ENCODE results near the gene PAXX.

Gene PAXX

DNA sequence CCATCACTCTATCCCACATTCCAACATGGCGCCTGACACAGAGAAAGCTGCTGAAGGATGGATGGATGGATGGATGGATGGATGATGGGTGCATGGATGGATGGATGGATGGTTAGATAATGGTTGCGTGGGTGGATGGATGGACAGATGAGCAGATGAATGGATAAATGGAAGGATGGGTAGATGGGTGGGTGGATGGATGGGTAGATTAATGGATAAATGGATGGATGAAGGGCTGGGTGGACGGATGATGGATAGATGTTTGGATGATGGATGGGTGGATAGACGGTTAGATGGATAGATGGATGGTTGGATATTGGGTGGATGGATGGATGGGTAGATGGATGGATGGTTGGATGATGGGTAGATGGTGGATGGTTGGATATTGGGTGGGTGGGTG is 35.6 kb upstream of the PAXX start:
- Histone ChIP-seq H3K4me3 (no peak overlapping the region), H3K9me3 (replicated peaks in 1 of 11) (peaks cover 0 to 4% (median 0%) of the 10 kb centered on the region in 11 experiments; a peak in 1 of 22 replicates), H3K4me2 (no peak overlapping the region), H3K27ac (no peak overlapping the region), H3K9ac (no peak overlapping the region), H3K27me3 (no peaks in the 10 kb centered on the region), H3K4me1 (peaks cover 0 to 10% (median 5%) of the 10 kb centered on the region in 10 experiments; a peak in 8 of 20 replicates), H4K20me1 (no peaks in the 10 kb centered on the region; a peak in 1 of 22 replicates), H3K36me3 (no peaks in the 10 kb centered on the region)
- TF ChIP-seq Cebpa-rat (IDR thresholded peaks at IDR 0.05): no peak

DNA sequence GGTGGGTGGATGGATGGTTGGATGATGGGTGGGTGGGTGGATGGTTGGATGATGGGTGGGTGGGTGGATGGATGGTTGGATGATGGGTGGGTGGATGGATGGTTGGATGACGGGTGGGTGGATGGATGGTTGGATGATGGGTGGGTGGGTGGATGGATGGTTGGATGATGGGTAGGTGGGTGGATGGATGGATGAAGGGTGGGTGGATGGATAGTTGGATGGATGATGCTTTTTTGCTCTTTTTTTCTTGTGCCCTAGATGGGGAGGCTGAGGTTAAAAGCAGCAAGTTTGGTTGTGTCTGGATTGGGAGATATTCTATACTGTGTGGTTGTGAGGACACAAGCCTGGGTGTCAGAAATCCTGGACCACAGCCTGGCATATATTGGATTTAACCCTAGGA is 34.8 kb upstream of the PAXX start:
- Histone ChIP-seq H3K4me1 (peaks cover 0 to 10% (median 5%) of the 10 kb centered on the region in 10 experiments; a peak in 8 of 20 replicates), H3K4me2 (no peak overlapping the region), H3K4me3 (no peak overlapping the region), H4K20me1 (no peaks in the 10 kb centered on the region; a peak in 1 of 22 replicates), H3K9me3 (replicated peaks in 1 of 11) (peaks cover 0 to 4% (median 0%) of the 10 kb centered on the region in 11 experiments; a peak in 1 of 22 replicates), H3K9ac (no peak overlapping the region), H3K27me3 (no peaks in the 10 kb centered on the region), H3K27ac (no peak overlapping the region), H3K36me3 (no peaks in the 10 kb centered on the region)
- TF ChIP-seq Cebpa-rat (IDR thresholded peaks at IDR 0.05): no peak

DNA sequence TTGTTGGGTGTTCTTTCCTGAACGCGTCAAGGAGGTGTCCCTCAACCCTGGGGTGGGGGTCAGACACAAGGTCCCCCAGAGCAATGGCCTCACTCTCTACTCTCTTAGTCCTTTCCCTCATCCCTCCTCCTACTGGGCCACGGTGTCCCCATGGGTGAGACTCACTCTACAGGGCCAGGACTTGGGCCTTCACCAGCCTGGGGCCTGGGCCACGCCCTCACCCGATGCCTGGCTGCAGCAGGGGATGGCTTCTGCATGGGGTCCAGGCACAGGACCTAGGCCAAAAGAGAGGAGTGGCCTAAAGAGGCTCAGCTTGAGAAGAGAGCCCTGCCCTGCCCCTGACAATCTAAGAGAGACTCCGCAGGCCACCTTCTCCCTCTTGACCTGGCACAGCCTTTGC is 34.3 kb upstream of the PAXX start:
- H3K4me1 ChIP-seq: peaks cover 0 to 10% (median 5%) of the 10 kb centered on the region in 10 experiments; a peak in 8 of 20 replicates
- no peaks in the 10 kb centered on the region for H3K36me3 ChIP-seq
- H3K9ac ChIP-seq: no peak overlapping the region
- H3K27me3 ChIP-seq: no peaks in the 10 kb centered on the region
- H3K4me3 ChIP-seq: no peak overlapping the region
- TF ChIP-seq Cebpa-rat (IDR thresholded peaks at IDR 0.05): no peak
- no peak overlapping the region for H3K27ac ChIP-seq
- H4K20me1 ChIP-seq: no peaks in the 10 kb centered on the region; a peak in 1 of 22 replicates
- peaks cover 0 to 4% (median 0%) of the 10 kb centered on the region in 11 experiments; a peak in 1 of 22 replicates for H3K9me3 ChIP-seq (replicated peaks in 1 of 11)
- H3K4me2 ChIP-seq: no peak overlapping the region

DNA sequence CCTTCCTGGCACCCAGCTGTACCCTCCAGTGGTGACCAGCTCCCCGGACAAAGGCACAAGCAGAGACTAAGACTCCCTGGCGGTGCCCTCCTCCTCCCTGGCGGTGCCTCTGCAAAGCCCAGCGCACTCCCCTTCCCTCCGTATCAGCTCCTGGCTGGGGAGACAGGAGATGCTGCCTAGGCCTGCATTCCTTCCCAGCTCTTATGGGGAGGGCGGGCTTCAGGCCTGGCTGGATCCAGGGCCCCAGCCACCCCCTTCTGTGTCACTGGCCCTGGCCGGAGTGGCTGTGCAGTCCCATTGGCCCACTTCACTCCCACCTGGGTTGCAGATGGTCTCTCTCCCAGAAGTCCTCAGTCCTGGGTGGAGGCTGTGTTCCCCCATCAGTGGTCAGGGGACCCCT is 33.7 kb upstream of the PAXX start:
- peaks cover 0 to 4% (median 0%) of the 10 kb centered on the region in 11 experiments; a peak in 1 of 22 replicates for H3K9me3 ChIP-seq (replicated peaks in 1 of 11)
- H3K9ac ChIP-seq: no peak overlapping the region
- no peak for TF ChIP-seq Cebpa-rat (IDR thresholded peaks at IDR 0.05)
- no peaks in the 10 kb centered on the region for H3K27me3 ChIP-seq
- no peaks in the 10 kb centered on the region; a peak in 1 of 22 replicates for H4K20me1 ChIP-seq
- H3K4me3 ChIP-seq: no peak overlapping the region
- peaks cover 0 to 10% (median 5%) of the 10 kb centered on the region in 10 experiments; a peak in 8 of 20 replicates for H3K4me1 ChIP-seq
- H3K36me3 ChIP-seq: no peaks in the 10 kb centered on the region
- H3K27ac ChIP-seq: no peak overlapping the region
- H3K4me2 ChIP-seq: no peak overlapping the region

DNA sequence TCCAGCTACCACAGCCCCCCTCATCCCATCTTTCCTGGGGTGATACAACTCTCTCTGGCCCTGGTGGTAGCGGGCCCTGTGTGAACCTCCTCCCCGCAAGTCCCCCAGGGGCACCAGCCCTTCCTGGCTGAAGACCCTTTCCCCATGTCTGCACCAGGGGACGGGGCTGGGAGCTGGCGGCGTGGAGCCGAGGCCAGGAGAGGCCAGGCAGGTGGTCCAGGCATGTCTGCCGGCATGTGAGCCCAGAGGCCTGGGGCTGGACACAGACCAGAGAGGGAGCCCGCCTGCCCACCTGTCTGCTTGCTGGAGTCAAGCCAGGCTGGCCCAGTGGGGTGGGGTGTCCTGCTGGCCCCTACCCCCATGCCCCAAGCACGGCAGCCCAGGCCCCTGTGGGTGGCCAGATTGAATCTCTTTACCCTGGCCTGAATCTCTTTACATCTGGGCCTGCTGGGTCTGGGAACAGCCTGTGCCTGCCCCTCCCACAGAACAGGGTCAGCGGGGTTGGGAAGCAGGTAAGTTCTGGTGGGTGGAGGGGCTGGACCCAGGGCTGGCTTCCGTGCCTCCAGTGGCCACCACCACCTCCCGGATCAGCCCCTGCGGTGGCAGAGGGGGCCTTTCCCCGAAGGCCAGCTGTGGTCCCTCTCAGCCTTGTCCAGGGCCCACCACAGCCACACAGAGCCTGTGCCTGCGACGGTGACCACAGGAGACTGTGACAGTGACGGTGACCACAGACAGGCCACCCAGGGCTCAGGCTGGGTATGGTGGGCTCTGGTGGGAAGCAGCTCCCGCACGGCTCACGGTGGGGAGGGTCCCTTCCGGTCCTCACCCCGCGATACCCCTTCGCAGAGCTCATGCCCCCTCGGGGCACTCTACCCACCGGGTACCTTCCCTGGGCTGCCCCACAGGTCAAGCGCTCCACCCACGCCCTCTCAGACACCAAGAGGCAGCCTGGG is 33.0 kb upstream of the PAXX start:
- Histone ChIP-seq H3K9me3 (replicated peaks in 1 of 11) (peaks cover 0 to 4% (median 0%) of the 10 kb centered on the region in 11 experiments; a peak in 1 of 22 replicates), H4K20me1 (no peaks in the 10 kb centered on the region; a peak in 1 of 22 replicates), H3K9ac (peak overlapping the region in 3 of 11 experiments; percentile 15 to 46 (median 24); a peak in 3 of 22 replicates), H3K4me1 (peaks cover 2 to 10% (median 6%) of the 10 kb centered on the region in 10 experiments; a peak in 13 of 20 replicates), H3K27me3 (no peaks in the 10 kb centered on the region), H3K36me3 (no peaks in the 10 kb centered on the region), H3K27ac (no peak overlapping the region), H3K4me3 (no peak overlapping the region), H3K4me2 (peak overlapping the region in 4 of 11 experiments; percentile 12 to 55 (median 40); a peak in 5 of 22 replicates)
- TF ChIP-seq Cebpa-rat (IDR thresholded peaks at IDR 0.05): no peak

DNA sequence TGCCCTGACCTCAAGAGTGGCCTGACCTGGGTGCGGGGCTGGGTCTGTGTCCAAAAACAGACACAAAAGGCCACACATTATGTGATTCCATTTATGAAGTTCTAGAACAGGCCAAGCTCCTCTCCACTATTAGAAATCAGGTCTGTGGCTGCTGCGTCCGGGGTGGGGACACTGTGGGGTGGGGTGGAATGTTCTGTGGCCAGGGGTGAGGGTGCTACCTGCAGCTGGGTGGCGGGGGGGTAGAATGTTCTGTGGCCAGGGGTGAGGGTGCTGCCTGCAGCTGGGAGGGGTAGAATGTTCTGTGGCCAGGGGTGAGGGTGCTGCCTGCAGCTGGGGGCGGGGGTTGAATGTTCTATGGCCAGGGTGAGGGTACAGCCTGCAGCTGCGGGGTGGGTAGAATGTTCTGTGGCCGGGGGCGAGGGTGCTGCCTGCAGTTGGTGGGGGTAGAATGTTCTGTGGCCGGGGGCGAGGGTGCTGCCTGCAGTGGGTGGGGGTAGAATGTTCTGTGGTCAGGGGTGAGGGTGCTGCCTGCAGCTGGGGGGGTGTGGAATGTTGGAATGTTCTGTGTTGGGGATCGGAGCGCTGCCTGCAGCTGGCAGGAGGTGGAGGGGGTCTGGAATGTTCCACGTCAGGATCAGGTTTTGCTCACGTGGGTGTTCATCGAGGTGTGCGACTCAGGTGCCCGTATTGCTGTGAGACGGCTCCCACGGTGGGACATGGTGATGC is 31.8 kb upstream of the PAXX start:
- no peak overlapping the region for H3K27ac ChIP-seq
- H3K9ac ChIP-seq: peak overlapping the region in 2 of 11 experiments; percentile 24 to 46; a peak in 2 of 22 replicates
- H3K4me2 ChIP-seq: peak overlapping the region in 5 of 11 experiments; percentile 10 to 55 (median 36); a peak in 6 of 22 replicates
- no peaks in the 10 kb centered on the region for H3K36me3 ChIP-seq
- no peaks in the 10 kb centered on the region for H4K20me1 ChIP-seq
- H3K4me1 ChIP-seq: peaks cover 5 to 11% (median 8%) of the 10 kb centered on the region in 10 experiments; a peak in 15 of 20 replicates
- no peak for TF ChIP-seq Cebpa-rat (IDR thresholded peaks at IDR 0.05)
- H3K9me3 ChIP-seq (replicated peaks in 1 of 11): peaks cover 0 to 4% (median 0%) of the 10 kb centered on the region in 11 experiments; a peak in 1 of 22 replicates
- no peak overlapping the region for H3K4me3 ChIP-seq
- H3K27me3 ChIP-seq: no peaks in the 10 kb centered on the region

DNA sequence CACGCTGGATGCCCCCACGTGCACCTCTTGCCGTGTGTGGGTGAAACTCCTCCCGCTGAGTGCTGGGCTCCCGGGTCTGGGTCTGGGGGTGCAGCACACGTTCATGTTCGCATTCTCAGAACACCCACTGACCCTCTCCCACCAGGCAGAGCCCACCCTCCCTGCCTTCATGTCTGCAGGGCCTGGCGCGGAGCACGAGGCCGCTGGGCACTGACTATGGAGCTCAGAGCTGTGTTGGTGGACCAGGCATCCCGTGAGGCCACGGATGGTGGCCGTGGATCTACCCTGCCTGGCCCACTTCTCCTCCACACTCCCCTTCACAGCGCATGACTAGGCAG is 31.3 kb upstream of the PAXX start:
- Histone ChIP-seq H3K4me3 (no peak overlapping the region), H3K9ac (no peak overlapping the region), H3K36me3 (no peaks in the 10 kb centered on the region), H3K27me3 (0 out of 22 replicates have a peak, but pooled peaks cover 0 to 3% (median 0%) of the 10 kb centered on the region in 11 experiments), H3K4me2 (no peak overlapping the region), H4K20me1 (no peaks in the 10 kb centered on the region), H3K9me3 (replicated peaks in 1 of 11) (peaks cover 0 to 4% (median 0%) of the 10 kb centered on the region in 11 experiments; a peak in 1 of 22 replicates), H3K27ac (no peak overlapping the region), H3K4me1 (peaks cover 9 to 15% (median 11%) of the 10 kb centered on the region in 10 experiments; a peak in 19 of 20 replicates)
- TF ChIP-seq Cebpa-rat (IDR thresholded peaks at IDR 0.05): no peak

DNA sequence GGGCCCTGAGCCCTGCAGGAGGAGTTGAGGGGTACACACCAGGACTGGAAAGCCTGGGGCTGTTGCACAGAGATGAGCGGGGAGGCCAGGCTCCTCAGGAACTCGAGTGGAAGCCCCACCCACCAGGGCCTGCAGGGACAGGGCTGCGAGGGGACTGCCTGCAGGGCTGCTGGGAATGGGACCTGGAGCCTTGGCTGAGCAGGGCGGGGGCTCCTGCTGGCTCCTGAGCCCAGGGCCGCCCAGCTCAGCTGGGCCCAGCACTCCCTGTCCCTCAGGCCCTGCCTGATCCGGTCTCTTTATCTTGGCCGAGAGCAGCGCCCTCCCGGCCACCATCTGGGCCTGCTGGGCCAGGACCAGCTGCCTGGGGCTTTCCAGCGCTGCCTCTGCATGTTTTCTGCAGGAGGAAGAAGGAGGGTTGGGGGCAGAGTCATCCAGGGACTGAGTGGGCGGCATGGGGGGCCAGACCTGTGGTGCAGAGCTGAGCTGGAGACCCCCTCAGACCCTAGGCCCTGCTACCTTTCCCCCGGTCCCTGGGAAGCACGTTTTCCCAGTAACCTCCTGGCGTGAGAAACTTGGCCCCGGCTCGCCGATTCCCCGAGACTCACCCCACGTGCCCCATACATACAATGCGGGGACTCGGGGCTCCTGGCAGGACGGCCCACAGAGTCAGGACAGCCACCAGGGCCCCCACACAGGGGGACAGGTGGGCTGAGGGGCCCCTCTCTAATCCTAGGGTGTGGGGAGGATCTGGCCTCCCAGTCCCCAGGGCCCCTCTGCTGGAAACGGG is 30.8 kb upstream of the PAXX start:
- 0 out of 22 replicates have a peak, but pooled peaks cover 0 to 4% (median 0%) of the 10 kb centered on the region in 11 experiments for H3K27me3 ChIP-seq
- peaks cover 14 to 20% (median 17%) of the 10 kb centered on the region in 10 experiments for H3K4me1 ChIP-seq
- no peak overlapping the region for H3K4me3 ChIP-seq
- no peaks in the 10 kb centered on the region for H3K36me3 ChIP-seq
- no peak overlapping the region for H3K9ac ChIP-seq
- no peaks in the 10 kb centered on the region for H4K20me1 ChIP-seq
- TF ChIP-seq Cebpa-rat (IDR thresholded peaks at IDR 0.05): no peak
- no peak overlapping the region for H3K27ac ChIP-seq
- H3K9me3 ChIP-seq (replicated peaks in 1 of 11): peaks cover 0 to 1% (median 0%) of the 10 kb centered on the region in 11 experiments; a peak in 1 of 22 replicates
- H3K4me2 ChIP-seq: no peak overlapping the region

Data from BLaER1 treated with 17β-estradiol and CSF1 and Interleukin-3, amounts not matched to agents 10 nM and 100 nM (cell line).